Measurements from ENCODE around the gene KIRREL3. TPM values are rescaled to one million over a fixed set of nuclear protein-coding genes. Genes with fewer than 3 reads are reported as not detected.

KIRREL3 gene
- total and polyA plus RNA-seq, 2 donors (not counting 3 experiments of a cell fraction or from before 2014, with no cell fraction given): not detected

GRCh38 chr11:126963603-126964363 is 36.8 kb downstream of the KIRREL3 start:
- intact Hi-C loops (cut with micrococcal nuclease) (no loop called here), dilution Hi-C loops (cut with MboI; ENCODE audit: extremely low pct_ligation_motif_present, low sequenced_read_pairs) (no loop called here)
- TF ChIP-seq EZH2 (IDR thresholded peaks at IDR 0.05; ENCODE audit: borderline replicate concordance, low read depth, low read length, severe bottlenecking) (no peak), JUN (IDR thresholded peaks at IDR 0.05; ENCODE audit: borderline replicate concordance, insufficient read depth, insufficient read length, low read depth) (no peak), POLR2AphosphoS5 (IDR thresholded peaks at IDR 0.05; ENCODE audit: insufficient read depth, low read depth, low read length) (no peak), MYC (IDR thresholded peaks at IDR 0.05; ENCODE audit: low read depth, low read length) (no peak), POLR2A (IDR thresholded peaks at IDR 0.05; ENCODE audit: low read depth, low read length) (no peak), GATA2 (IDR thresholded peaks at IDR 0.05; ENCODE audit: insufficient read depth, insufficient read length, low read depth, low read length) (no peak), MAX (IDR thresholded peaks at IDR 0.05; ENCODE audit: insufficient read depth, insufficient read length) (no peak), FOS (IDR thresholded peaks at IDR 0.05; ENCODE audit: borderline replicate concordance, insufficient read depth, low read length) (no peak)
- TF ChIP-seq, protein P1, sequence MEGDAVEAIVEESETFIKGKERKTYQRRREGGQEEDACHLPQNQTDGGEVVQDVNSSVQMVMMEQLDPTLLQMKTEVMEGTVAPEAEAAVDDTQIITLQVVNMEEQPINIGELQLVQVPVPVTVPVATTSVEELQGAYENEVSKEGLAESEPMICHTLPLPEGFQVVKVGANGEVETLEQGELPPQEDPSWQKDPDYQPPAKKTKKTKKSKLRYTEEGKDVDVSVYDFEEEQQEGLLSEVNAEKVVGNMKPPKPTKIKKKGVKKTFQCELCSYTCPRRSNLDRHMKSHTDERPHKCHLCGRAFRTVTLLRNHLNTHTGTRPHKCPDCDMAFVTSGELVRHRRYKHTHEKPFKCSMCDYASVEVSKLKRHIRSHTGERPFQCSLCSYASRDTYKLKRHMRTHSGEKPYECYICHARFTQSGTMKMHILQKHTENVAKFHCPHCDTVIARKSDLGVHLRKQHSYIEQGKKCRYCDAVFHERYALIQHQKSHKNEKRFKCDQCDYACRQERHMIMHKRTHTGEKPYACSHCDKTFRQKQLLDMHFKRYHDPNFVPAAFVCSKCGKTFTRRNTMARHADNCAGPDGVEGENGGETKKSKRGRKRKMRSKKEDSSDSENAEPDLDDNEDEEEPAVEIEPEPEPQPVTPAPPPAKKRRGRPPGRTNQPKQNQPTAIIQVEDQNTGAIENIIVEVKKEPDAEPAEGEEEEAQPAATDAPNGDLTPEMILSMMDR (IDR thresholded peaks at IDR 0.05; ENCODE audit: extremely low read depth in 1 of 2, insufficient read depth in 1 of 2, low read depth in 1 of 2, low read length in 2 of 2): no peak
- Histone ChIP-seq H3K4me3 (replicated peaks in 1 of 3; ENCODE audit: insufficient read depth in 1 of 3, low read depth in 1 of 3, low read length in 3 of 3) (no peak overlapping the region), H2AFZ (ENCODE audit: low read depth, low read length) (no peak overlapping the region), H3K9me3 (replicated peaks; ENCODE audit: control insufficient read depth, insufficient read depth, low read length) (no peaks in the 10 kb centered on the region), H3K4me1 (ENCODE audit: control insufficient read depth, extremely low read depth, insufficient read depth, low read length) (no peaks in the 10 kb centered on the region), H3K79me2 (ENCODE audit: control insufficient read depth, insufficient read depth, low read length) (no peaks in the 10 kb centered on the region), H3K36me3 (ENCODE audit: control insufficient read depth in 2 of 2, extremely low read depth in 1 of 2, insufficient read depth in 2 of 2, low read length in 2 of 2) (no peaks in the 10 kb centered on the region), H3K9ac (replicated peaks; ENCODE audit: extremely low read depth, insufficient read depth, low read length) (no peak overlapping the region), H3K9me1 (replicated peaks; ENCODE audit: control insufficient read depth, extremely low read depth, insufficient read depth, low read length) (no peaks in the 10 kb centered on the region), H4K20me1 (replicated peaks; ENCODE audit: control insufficient read depth, extremely low read depth, insufficient read depth, low read length) (no peaks in the 10 kb centered on the region), H3K4me2 (ENCODE audit: insufficient read depth, low read length) (no peak overlapping the region), H3K27ac (ENCODE audit: insufficient read depth, low read depth, low read length) (no peak overlapping the region), H3K27me3 (ENCODE audit: control insufficient read depth in 2 of 2, insufficient read depth in 2 of 2, low read length in 2 of 2) (no peaks in the 10 kb centered on the region)
- BruUV-seq (replicated peaks): no TSS peak
- CTCF ChIA-PET: no interaction called here
- POLR2A ChIA-PET: no interaction called here
- no peak for FAIRE-seq
- no peak for DNase-seq (ENCODE audit: low read depth, low spot score)

Measured in endothelial cell of umbilical vein (primary cell).